Measurements from ENCODE around the gene PCGF6.
"Not testable (repeated sequence)": the region's sequence is repeated elsewhere in the genome, so short reads cannot be mapped to it uniquely, and the experiment has no call there.

Gene PCGF6

GRCh38 chr10:103316087-103316486 is 34.9 kb downstream of the PCGF6 start:
- DNase-seq (ENCODE audit: low spot score) = no peak

- DNase-seq (ENCODE audit: low spot score) = no peak
Measured at GRCh38 chr10:103310197-103310596, 40.7 kb downstream of the PCGF6 start.

GRCh38 chr10:103307594-103307993 is 43.3 kb downstream of the PCGF6 start:
- no peak for DNase-seq (ENCODE audit: low spot score)

- peak; percentile 33 for DNase-seq (ENCODE audit: low spot score)
Measured at GRCh38 chr10:103295374-103296015, 55.4 kb downstream of the PCGF6 start.

GRCh38 chr10:103291588-103291987 is 59.4 kb downstream of the PCGF6 start:
- no peak for DNase-seq (ENCODE audit: low spot score)

- no peak for DNase-seq (ENCODE audit: low spot score)
Measured at GRCh38 chr10:103287992-103288391, 62.9 kb downstream of the PCGF6 start.

GRCh38 chr10:103284170-103284569 is 66.8 kb downstream of the PCGF6 start:
- DNase-seq (ENCODE audit: low spot score) = no peak

GRCh38 chr10:103282961-103283360 is 68.0 kb downstream of the PCGF6 start:
- no peak for DNase-seq (ENCODE audit: low spot score)

- no peak for DNase-seq (ENCODE audit: low spot score)
Measured at GRCh38 chr10:103281753-103282152, 69.2 kb downstream of the PCGF6 start.

GRCh38 chr10:103280506-103280905 is 70.4 kb downstream of the PCGF6 start:
- DNase-seq (ENCODE audit: low spot score) = no peak

GRCh38 chr10:103280031-103280430 is 70.9 kb downstream of the PCGF6 start:
- DNase-seq (ENCODE audit: low spot score) = no peak

- peak; percentile 43 for DNase-seq (ENCODE audit: low spot score)
Measured at GRCh38 chr10:103278862-103279298, 72.1 kb downstream of the PCGF6 start.

- no peak for DNase-seq (ENCODE audit: low spot score)
Measured at GRCh38 chr10:103278537-103278823, 72.5 kb downstream of the PCGF6 start.

- DNase-seq (ENCODE audit: low spot score) = no peak
Measured at GRCh38 chr10:103277713-103278536, 73.0 kb downstream of the PCGF6 start.

GRCh38 chr10:103276896-103277712 is 73.8 kb downstream of the PCGF6 start, which contains the start of gene INA:
INA (plus strand) TSS chr10:103277138; CDS start chr10:103277212, 74 bp downstream.
- no peak for DNase-seq (ENCODE audit: low spot score)

GRCh38 chr10:103276251-103276895 is 74.6 kb downstream of the PCGF6 start:
- DNase-seq (ENCODE audit: low spot score) = no peak

GRCh38 chr10:103273041-103273441 is 77.9 kb downstream of the PCGF6 start:
- DNase-seq (ENCODE audit: low spot score) = peak; percentile 93

- peak; percentile 62 for DNase-seq (ENCODE audit: low spot score)
Measured at GRCh38 chr10:103265717-103266329, 85.1 kb downstream of the PCGF6 start.

GRCh38 chr10:103262229-103262628 is 88.7 kb downstream of the PCGF6 start:
- peak; percentile 27 for DNase-seq (ENCODE audit: low spot score)

GRCh38 chr10:103259989-103260388 is 91.0 kb downstream of the PCGF6 start:
- DNase-seq (ENCODE audit: low spot score) = no peak

- not testable (repeated sequence) for DNase-seq (ENCODE audit: low spot score)
Measured at GRCh38 chr10:103258928-103259327, 92.0 kb downstream of the PCGF6 start.

- no peak for DNase-seq (ENCODE audit: low spot score)
Measured at GRCh38 chr10:103257812-103258211, 93.1 kb downstream of the PCGF6 start.
